ENCODE results near the gene TANK.
"Not testable (repeated sequence)": the region's sequence is repeated elsewhere in the genome, so short reads cannot be mapped to it uniquely, and the experiment has no call there.

TANK gene

GRCh38 chr2:161160226-161161073 is at the start of gene TANK:
Gene TANK (plus strand): TSS chr2:161160428. CDS start chr2:161179663, 19,235 bp downstream.
- peak; percentile 72 to 92 for DNase-seq

- DNase-seq, result no peak
Measured at GRCh38 chr2:161111531-161111930, 48.7 kb upstream of the TANK start.

- no peak for DNase-seq
Measured at GRCh38 chr2:161112908-161113307, 47.3 kb upstream of the TANK start.

- no peak for DNase-seq
Measured at GRCh38 chr2:161113693-161114575, 46.3 kb upstream of the TANK start.

GRCh38 chr2:161115205-161115604 is 45.0 kb upstream of the TANK start:
- no peak for DNase-seq

- no peak for DNase-seq
Measured at GRCh38 chr2:161115605-161116380, 44.4 kb upstream of the TANK start.

GRCh38 chr2:161116509-161116908 is 43.7 kb upstream of the TANK start:
- DNase-seq, result no peak

- DNase-seq, result no peak
Measured at GRCh38 chr2:161117506-161117905, 42.7 kb upstream of the TANK start.

GRCh38 chr2:161118722-161119121 is 41.5 kb upstream of the TANK start:
- DNase-seq, result no peak

- DNase-seq, result no peak
Measured at GRCh38 chr2:161119483-161119882, 40.7 kb upstream of the TANK start.

- DNase-seq, result no peak
Measured at GRCh38 chr2:161120775-161121174, 39.5 kb upstream of the TANK start.

- DNase-seq, result no peak
Measured at GRCh38 chr2:161121622-161122021, 38.6 kb upstream of the TANK start.

- peak; percentile 2 to 85 for DNase-seq
Measured at GRCh38 chr2:161122772-161123530, 37.3 kb upstream of the TANK start.

- DNase-seq, result no peak
Measured at GRCh38 chr2:161123531-161124030, 36.6 kb upstream of the TANK start.

GRCh38 chr2:161124201-161124600 is 36.0 kb upstream of the TANK start:
- DNase-seq, result no peak

- no peak for DNase-seq
Measured at GRCh38 chr2:161128885-161129284, 31.3 kb upstream of the TANK start.

GRCh38 chr2:161130354-161130753 is 29.9 kb upstream of the TANK start:
- no peak for DNase-seq

GRCh38 chr2:161131074-161131680 is 29.1 kb upstream of the TANK start:
- no peak for DNase-seq

GRCh38 chr2:161131804-161132203 is 28.4 kb upstream of the TANK start:
- DNase-seq, result no peak

- not testable (repeated sequence) for DNase-seq
Measured at GRCh38 chr2:161132384-161132783, 27.8 kb upstream of the TANK start.

GRCh38 chr2:161133366-161133765 is 26.9 kb upstream of the TANK start:
- DNase-seq, result no peak

Data from SW 1271 (cell line).